Neuron (in vitro differentiated cells): ENCODE results near the gene ZC3H12C.
"Not testable (repeated sequence)": the region's sequence is repeated elsewhere in the genome, so short reads cannot be mapped to it uniquely, and the experiment has no call there.

Source experiments
- H2AFZ ChIP-seq: one replicate; pipeline ENCODE4 v1.6.1; 2013; ENCODE audit warnings: low read depth, mild to moderate bottlenecking, inconsistent platforms, low read length, moderate library complexity
- H3K27me3 ChIP-seq: one replicate; pipeline ENCODE4 v1.6.1; 2013; ENCODE audit warnings: low read length; ENCODE audit not compliant: insufficient read depth
- H3K36me3 ChIP-seq: one replicate; pipeline ENCODE4 v1.6.1; 2013; ENCODE audit warnings: low read length; ENCODE audit not compliant: insufficient read depth
- H3K4me1 ChIP-seq: one replicate; pipeline ENCODE4 v1.6.1; 2013; ENCODE audit warnings: low read length; ENCODE audit not compliant: insufficient read depth
- H3K4me3 ChIP-seq: 2 replicates; pipeline ENCODE4 v1.5.1; 2013; ENCODE audit warnings: mild to moderate bottlenecking, low read length, moderate library complexity
- H3K9me3 ChIP-seq: one replicate; pipeline ENCODE4 v1.6.1; 2013; ENCODE audit warnings: low read length

The ZC3H12C gene

GRCh38 chr11:110190885-110191284, 97.7 kb downstream of the ZC3H12C start:
- no peaks in the 10 kb centered on the region for H3K27me3 ChIP-seq
- H3K4me1 ChIP-seq: peaks cover under 1% of the 10 kb centered on the region
- H3K9me3 ChIP-seq: no peaks in the 10 kb centered on the region
- H2AFZ ChIP-seq: no peak overlapping the region
- no peaks in the 10 kb centered on the region for H3K36me3 ChIP-seq
- no peak overlapping the region for H3K4me3 ChIP-seq

- H3K4me3 ChIP-seq, H3K4me1 ChIP-seq, H3K27me3 ChIP-seq, H3K9me3 ChIP-seq, H3K36me3 ChIP-seq, H2AFZ ChIP-seq: not testable (repeated sequence)
Measured at GRCh38 chr11:110192604-110193282, 99.6 kb downstream of the ZC3H12C start.

DNA sequence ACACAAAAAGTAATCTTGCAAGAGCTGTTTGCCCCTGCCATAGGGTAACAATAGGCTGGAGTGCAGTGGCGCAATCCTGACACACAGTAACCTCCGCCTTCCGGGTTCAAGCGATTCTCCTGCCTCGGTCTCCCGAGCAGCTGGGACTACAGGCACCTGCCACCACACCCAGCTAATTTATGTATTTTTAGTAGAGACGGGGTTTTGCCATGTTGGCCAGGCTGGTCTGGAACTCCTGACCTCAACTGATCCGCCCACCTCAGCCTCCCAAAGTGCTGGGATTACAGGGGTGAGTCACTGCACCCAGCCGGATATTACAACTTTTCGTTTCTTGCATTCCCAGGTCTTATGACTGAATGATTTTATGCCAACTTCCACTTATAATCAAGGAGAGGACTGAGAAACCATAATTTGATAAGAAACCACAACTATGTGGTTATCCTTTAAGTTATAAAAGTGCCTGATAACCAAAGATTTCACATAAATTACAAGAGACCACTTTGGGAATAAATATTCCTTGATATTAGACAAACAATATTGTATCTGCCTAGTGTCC, 101.1 kb downstream of the ZC3H12C start:
- not testable (repeated sequence) for H3K36me3 ChIP-seq, H2AFZ ChIP-seq, H3K4me3 ChIP-seq, H3K27me3 ChIP-seq, H3K9me3 ChIP-seq, H3K4me1 ChIP-seq

DNA sequence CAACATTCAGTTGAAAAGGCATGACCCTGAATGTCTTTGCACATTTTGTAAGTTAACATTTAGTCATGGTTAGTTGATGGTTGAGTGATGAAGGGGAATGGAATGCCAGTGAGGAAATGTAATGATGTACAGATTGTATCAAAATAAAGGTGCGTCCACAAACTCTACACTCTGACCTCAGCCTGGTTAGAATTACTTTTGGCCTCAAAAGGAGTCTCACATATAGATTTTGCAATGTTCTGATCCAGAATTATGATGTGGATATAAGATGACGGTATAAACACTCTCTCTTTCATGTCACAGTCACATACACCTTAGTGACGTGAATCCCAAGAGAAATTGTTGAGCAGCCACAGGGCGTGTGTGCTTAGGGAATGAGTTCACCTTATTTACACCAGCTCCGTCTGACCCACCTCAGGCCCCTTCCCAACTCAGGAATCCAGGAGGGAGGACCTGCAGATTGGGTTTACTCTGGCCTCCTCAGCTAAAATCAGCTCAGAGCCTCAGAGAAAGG, 103.1 kb downstream of the ZC3H12C start:
- Histone ChIP-seq H3K27me3 (no peaks in the 10 kb centered on the region), H3K36me3 (no peaks in the 10 kb centered on the region), H3K9me3 (no peaks in the 10 kb centered on the region), H2AFZ (no peak overlapping the region), H3K4me1 (peaks cover 5% of the 10 kb centered on the region), H3K4me3 (no peak overlapping the region)

- Histone ChIP-seq H3K9me3 (no peaks in the 10 kb centered on the region), H3K4me3 (no peak overlapping the region), H3K27me3 (no peaks in the 10 kb centered on the region), H3K4me1 (peaks cover 5% of the 10 kb centered on the region), H3K36me3 (no peaks in the 10 kb centered on the region), H2AFZ (no peak overlapping the region)
Measured at GRCh38 chr11:110196884-110197420, 103.8 kb downstream of the ZC3H12C start.

DNA sequence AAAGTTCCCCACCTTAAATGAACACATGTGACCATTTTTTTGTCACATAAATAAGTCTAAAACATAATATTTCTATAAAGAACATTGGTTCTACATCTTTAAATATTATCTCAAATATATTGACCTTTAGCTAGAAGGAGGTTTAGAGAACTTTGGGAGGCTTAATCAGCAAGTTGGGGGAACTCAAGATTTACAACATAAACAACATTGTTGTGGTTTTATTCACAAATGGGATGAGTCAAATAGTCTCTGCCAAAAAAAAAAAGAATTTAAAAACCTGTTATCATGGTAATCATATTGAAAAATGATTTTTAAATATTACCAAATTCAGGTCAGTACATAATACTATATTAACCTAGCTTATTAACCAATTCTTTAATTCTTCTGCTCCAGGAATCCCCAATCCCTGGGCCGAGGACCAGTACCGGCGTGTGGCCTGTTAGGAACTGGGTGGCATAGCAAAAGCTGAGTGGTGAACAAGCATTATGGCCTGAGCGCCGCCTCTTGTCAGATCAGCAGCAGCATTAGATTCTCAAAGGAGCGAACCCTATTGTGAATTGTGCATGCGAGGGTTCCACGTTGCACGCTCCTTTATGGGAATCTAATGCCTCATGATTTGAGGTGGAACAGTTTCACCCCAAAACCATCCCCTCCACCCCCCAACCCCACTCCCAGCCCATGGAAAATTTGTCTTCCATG, 105.0 kb downstream of the ZC3H12C start:
- no peak overlapping the region for H3K4me3 ChIP-seq
- H3K9me3 ChIP-seq: no peaks in the 10 kb centered on the region
- H3K4me1 ChIP-seq: peaks cover 5% of the 10 kb centered on the region

GRCh38 chr11:110199184-110199981, 106.2 kb downstream of the ZC3H12C start:
- Histone ChIP-seq H3K4me3 (no peak overlapping the region), H3K36me3 (no peaks in the 10 kb centered on the region), H3K9me3 (no peaks in the 10 kb centered on the region), H3K27me3 (no peaks in the 10 kb centered on the region), H3K4me1 (peaks cover 5% of the 10 kb centered on the region), H2AFZ (no peak overlapping the region)

More for the DNA sequence above, 105.0 kb downstream of the ZC3H12C start:
- H2AFZ ChIP-seq: no peak overlapping the region
- no peaks in the 10 kb centered on the region for H3K27me3 ChIP-seq
- H3K36me3 ChIP-seq: no peaks in the 10 kb centered on the region

GRCh38 chr11:110200241-110200640, 107.0 kb downstream of the ZC3H12C start:
- Histone ChIP-seq H2AFZ (no peak overlapping the region), H3K27me3 (no peaks in the 10 kb centered on the region), H3K4me3 (no peak overlapping the region), H3K9me3 (no peaks in the 10 kb centered on the region), H3K36me3 (no peaks in the 10 kb centered on the region), H3K4me1 (peaks cover 5% of the 10 kb centered on the region)

DNA sequence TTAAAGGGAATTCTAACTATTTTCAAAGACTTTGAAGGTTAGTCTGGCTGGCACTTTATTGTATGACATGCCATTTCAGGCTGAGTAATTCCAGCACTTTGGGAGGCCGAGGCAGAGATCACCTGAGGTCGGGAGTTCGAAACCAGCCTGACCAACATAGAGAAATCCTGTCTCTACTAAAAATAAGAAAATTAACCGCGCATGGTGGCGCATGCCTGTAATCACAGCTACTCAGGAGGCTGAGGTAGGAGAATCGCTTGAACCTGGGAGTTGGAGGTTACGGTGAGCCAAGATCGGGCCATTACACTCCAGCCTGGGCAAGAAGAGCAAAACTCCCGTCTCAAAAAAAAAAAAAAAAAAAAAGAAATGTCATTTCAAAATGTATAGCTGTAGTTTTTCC, 107.6 kb downstream of the ZC3H12C start:
- peaks cover 5% of the 10 kb centered on the region for H3K4me1 ChIP-seq
- no peak overlapping the region for H3K4me3 ChIP-seq

DNA sequence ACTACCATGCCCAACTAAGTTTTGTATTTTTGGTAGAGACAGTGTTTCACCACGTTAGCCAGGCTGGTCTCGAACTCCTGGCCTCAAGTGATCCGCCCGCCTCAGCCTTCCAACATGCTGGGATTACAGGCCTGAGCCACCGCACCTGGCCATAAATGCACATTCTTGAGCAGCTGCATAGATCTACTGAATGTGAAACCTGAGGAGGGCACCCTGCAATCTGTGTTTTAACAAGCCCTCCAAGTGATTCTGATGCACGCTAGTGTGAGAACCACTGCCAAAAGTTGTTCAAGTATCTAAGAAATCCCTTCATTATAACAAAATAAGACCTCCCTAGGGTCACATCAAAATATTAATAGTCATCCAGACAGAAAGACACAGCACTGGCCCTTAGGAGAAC, 113.9 kb downstream of the ZC3H12C start:
- Histone ChIP-seq H3K4me1 (no peaks in the 10 kb centered on the region), H3K27me3 (no peaks in the 10 kb centered on the region), H3K9me3 (no peaks in the 10 kb centered on the region), H3K4me3 (no peak overlapping the region), H2AFZ (no peak overlapping the region), H3K36me3 (no peaks in the 10 kb centered on the region)

More for the DNA sequence above, 107.6 kb downstream of the ZC3H12C start:
- no peaks in the 10 kb centered on the region for H3K27me3 ChIP-seq
- H2AFZ ChIP-seq: no peak overlapping the region
- no peaks in the 10 kb centered on the region for H3K9me3 ChIP-seq
- H3K36me3 ChIP-seq: no peaks in the 10 kb centered on the region

DNA sequence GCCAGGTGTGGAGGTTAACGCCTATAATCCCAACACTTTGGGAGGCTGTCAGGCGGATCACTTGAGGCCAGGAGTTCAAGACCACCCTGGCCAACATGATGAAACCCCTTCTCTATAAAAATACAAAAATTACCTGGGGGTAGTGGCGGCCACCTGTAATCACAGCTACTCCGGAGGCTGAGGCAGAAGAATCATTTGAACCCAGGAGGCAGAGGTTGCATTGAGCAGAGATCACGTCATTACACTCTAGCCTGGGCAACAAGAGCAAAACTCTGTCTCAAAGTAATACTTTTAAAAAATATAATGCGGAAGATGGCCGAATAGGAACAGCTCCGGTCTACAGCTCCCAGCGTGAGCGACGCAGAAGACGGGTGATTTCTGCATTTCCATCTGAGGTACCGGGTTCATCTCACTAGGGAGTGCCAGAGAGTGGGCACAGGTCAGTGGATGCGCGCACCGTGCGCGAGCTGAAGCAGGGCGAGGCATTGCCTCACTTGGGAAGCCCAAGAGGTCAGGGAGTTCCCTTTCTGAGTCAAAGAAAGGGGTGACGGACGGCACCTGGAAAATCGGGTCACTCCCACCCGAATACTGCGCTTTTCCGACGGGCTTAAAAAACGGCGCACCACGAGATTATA, 115.6 kb downstream of the ZC3H12C start:
- H3K9me3 ChIP-seq, H3K36me3 ChIP-seq, H2AFZ ChIP-seq, H3K4me1 ChIP-seq, H3K4me3 ChIP-seq, H3K27me3 ChIP-seq: not testable (repeated sequence)

- H3K9me3 ChIP-seq, H3K4me3 ChIP-seq, H3K27me3 ChIP-seq, H3K36me3 ChIP-seq, H3K4me1 ChIP-seq, H2AFZ ChIP-seq: not testable (repeated sequence)
Measured at GRCh38 chr11:110209313-110209694, 116.1 kb downstream of the ZC3H12C start.
